Jurkat, Clone E6-1 (cell line): ENCODE measurements around the gene EPSTI1.

Source experiments
- DNase-seq: peaks from one replicate; pipeline ENCODE4 v3.0.0-alpha.2; 2011; ENCODE audit warnings: low read depth, low spot score
- H3K4me3 ChIP-seq: 2 replicates; pipeline ENCODE4 v1.5.1; 2011; ENCODE audit warnings: mild to moderate bottlenecking, low read length, control low read depth, moderate library complexity

Gene EPSTI1

GRCh38 chr13:42925626-42926025 lies 66.4 kb downstream of the EPSTI1 start:
- DNase-seq, result no peak
- H3K4me3 ChIP-seq, result no peak overlapping the region

GRCh38 chr13:42924344-42924743 lies 67.7 kb downstream of the EPSTI1 start:
- no peak overlapping the region for H3K4me3 ChIP-seq
- no peak for DNase-seq

GRCh38 chr13:42907745-42908144 lies 84.3 kb downstream of the EPSTI1 start:
- DNase-seq, result no peak
- no peak overlapping the region for H3K4me3 ChIP-seq

GRCh38 chr13:42906257-42906656 lies 85.8 kb downstream of the EPSTI1 start:
- DNase-seq, result no peak
- H3K4me3 ChIP-seq, result no peak overlapping the region

GRCh38 chr13:42905579-42905978 lies 86.5 kb downstream of the EPSTI1 start:
- DNase-seq, result no peak
- H3K4me3 ChIP-seq, result no peak overlapping the region

- no peak overlapping the region for H3K4me3 ChIP-seq
- no peak for DNase-seq
Measured at GRCh38 chr13:42899266-42899665, 92.8 kb downstream of the EPSTI1 start.

- DNase-seq, result no peak
- no peak overlapping the region for H3K4me3 ChIP-seq
Measured at GRCh38 chr13:42895776-42896175, 96.3 kb downstream of the EPSTI1 start.

- no peak for DNase-seq
- H3K4me3 ChIP-seq, result no peak overlapping the region
Measured at GRCh38 chr13:42894765-42895243, 97.2 kb downstream of the EPSTI1 start.

GRCh38 chr13:42893214-42893671 lies 98.8 kb downstream of the EPSTI1 start:
- no peak for DNase-seq
- no peak overlapping the region for H3K4me3 ChIP-seq

- DNase-seq, result no peak
- H3K4me3 ChIP-seq, result no peak overlapping the region
Measured at GRCh38 chr13:42892760-42893159, 99.3 kb downstream of the EPSTI1 start.

GRCh38 chr13:42891591-42891990 lies 100.5 kb downstream of the EPSTI1 start:
- no peak overlapping the region for H3K4me3 ChIP-seq
- no peak for DNase-seq

GRCh38 chr13:42885325-42885724 lies 106.7 kb downstream of the EPSTI1 start:
- no peak overlapping the region for H3K4me3 ChIP-seq
- no peak for DNase-seq

GRCh38 chr13:42883771-42884467 lies 108.1 kb downstream of the EPSTI1 start:
- no peak overlapping the region for H3K4me3 ChIP-seq
- no peak for DNase-seq

- no peak for DNase-seq
- H3K4me3 ChIP-seq, result no peak overlapping the region
Measured at GRCh38 chr13:42883142-42883541, 108.9 kb downstream of the EPSTI1 start.

- no peak for DNase-seq
- H3K4me3 ChIP-seq, result no peak overlapping the region
Measured at GRCh38 chr13:42880056-42880605, 111.9 kb downstream of the EPSTI1 start.

- no peak for DNase-seq
- no peak overlapping the region for H3K4me3 ChIP-seq
Measured at GRCh38 chr13:42878721-42879120, 113.3 kb downstream of the EPSTI1 start.

GRCh38 chr13:42876887-42877545 lies 115.0 kb downstream of the EPSTI1 start:
- no peak overlapping the region for H3K4me3 ChIP-seq
- no peak for DNase-seq

GRCh38 chr13:42876270-42876714 lies 115.7 kb downstream of the EPSTI1 start:
- no peak overlapping the region for H3K4me3 ChIP-seq
- no peak for DNase-seq

GRCh38 chr13:42875475-42876269 lies 116.4 kb downstream of the EPSTI1 start:
- no peak overlapping the region for H3K4me3 ChIP-seq
- no peak for DNase-seq

GRCh38 chr13:42874221-42874620 lies 117.8 kb downstream of the EPSTI1 start:
- no peak overlapping the region for H3K4me3 ChIP-seq
- DNase-seq, result no peak
